HG02610 (cell line): ENCODE data around the gene CXCR3.
"Not testable (repeated sequence)": the region's sequence is repeated elsewhere in the genome, so short reads cannot be mapped to it uniquely, and the experiment has no call there.

Experiments
- ATAC-seq: cut with Tn5 transposase; IDR thresholded peaks from one replicate; pipeline ENCODE4 v1.9.1; 2021; ENCODE audit warnings: mild to moderate bottlenecking, moderate library complexity; ENCODE audit not compliant: unreplicated experiment

Gene CXCR3

GRCh38 chrX:71618303-71618721 is at the start of gene CXCR3:
Gene CXCR3, minus strand, starts transcription at chrX:71618511. Its CDS starts 62 bp downstream, at chrX:71618449.
- ATAC-seq = peak; percentile 65

GRCh38 chrX:71667328-71668247 is 49.3 kb upstream of the CXCR3 start, which contains the start of gene LOC101059915:
Gene LOC101059915, plus strand, starts transcription at chrX:71667546.
- ATAC-seq = no peak

GRCh38 chrX:71666240-71667223 is 48.2 kb upstream of the CXCR3 start:
- no peak for ATAC-seq

GRCh38 chrX:71665747-71666146 is 47.4 kb upstream of the CXCR3 start:
- ATAC-seq = no peak

- no peak for ATAC-seq
Observed at GRCh38 chrX:71664889-71665491, 46.7 kb upstream of the CXCR3 start.

- ATAC-seq = not testable (repeated sequence)
Observed at GRCh38 chrX:71664202-71664601, 45.9 kb upstream of the CXCR3 start.

GRCh38 chrX:71663238-71663637 is 44.9 kb upstream of the CXCR3 start:
- not testable (repeated sequence) for ATAC-seq

- ATAC-seq = not testable (repeated sequence)
Observed at GRCh38 chrX:71662654-71663053, 44.3 kb upstream of the CXCR3 start.

- ATAC-seq = no peak
Observed at GRCh38 chrX:71661919-71662318, 43.6 kb upstream of the CXCR3 start.

GRCh38 chrX:71660562-71661416 is 42.5 kb upstream of the CXCR3 start:
- ATAC-seq = no peak

GRCh38 chrX:71659959-71660358 is 41.6 kb upstream of the CXCR3 start:
- ATAC-seq = no peak

- no peak for ATAC-seq
Observed at GRCh38 chrX:71659342-71659741, 41.0 kb upstream of the CXCR3 start.

GRCh38 chrX:71657267-71657666 is 39.0 kb upstream of the CXCR3 start:
- ATAC-seq = no peak

- ATAC-seq = no peak
Observed at GRCh38 chrX:71653344-71653743, 35.0 kb upstream of the CXCR3 start.

GRCh38 chrX:71652405-71652804 is 34.1 kb upstream of the CXCR3 start:
- no peak for ATAC-seq

- ATAC-seq = peak; percentile 89
Observed at GRCh38 chrX:71650333-71650969, 32.1 kb upstream of the CXCR3 start.

GRCh38 chrX:71644406-71644805 is 26.1 kb upstream of the CXCR3 start:
- not testable (repeated sequence) for ATAC-seq

GRCh38 chrX:71640002-71640401 is 21.7 kb upstream of the CXCR3 start:
- no peak for ATAC-seq

- ATAC-seq = no peak
Observed at GRCh38 chrX:71638409-71638808, 20.1 kb upstream of the CXCR3 start.
